HCT116 (cell line): ENCODE results near the gene CHMP4B. TPM values are rescaled to one million over a fixed set of nuclear protein-coding genes. Genes with fewer than 3 reads are reported as not detected.
A peak's percentile ranks its signal among the peaks of the same experiment; 100 is the strongest.

Source experiments
- ATAC-seq: fragments of 200-7000 bp; cut with Tn5 transposase; 2 replicates; pipeline ENCODE4 v1.9.1; 2020; ENCODE audit warnings: mild to moderate bottlenecking, moderate library complexity
- BruUV-seq: library from RNA; stranded (reverse); fragments of 400-500 nt; replicated peaks from 2 replicates; lab custom pipeline; 2021; lab: Mats Ljungman, UMichigan
- CTCF ChIA-PET: fragments of 300-600 bp; sonication (Branson Sonifier 250); formaldehyde crosslinking; loops from one replicate; lab custom pipeline; 2021; ENCODE audit warnings: antibody characterized with exemption; lab: Charles Lee
- POLR2A ChIA-PET: fragments of 300-600, 350-600 bp; sonication (Branson Sonifier 250); formaldehyde crosslinking; loops from one replicate; lab custom pipeline; 2021; ENCODE audit warnings: antibody characterized with exemption; lab: Charles Lee
- RAD21 ChIA-PET, 2 experiments: fragments of 300-600 bp; sonication (Branson Sonifier 250); formaldehyde crosslinking; loops; one replicate each; lab custom pipeline; 2023; ENCODE audit warnings: low total read pairs in 2 of 2; ENCODE audit not compliant: uncharacterized antibody in 2 of 2, unreplicated experiment in 2 of 2, low non-redundant PET in 1 of 2; lab: Charles Lee
- DNase-seq: peaks from one replicate; pipeline ENCODE4 v3.0.0-alpha.2; 2010; ENCODE audit warnings: low read depth, low spot score
- H2AFZ ChIP-seq: fragments of 200-600 bp; shearing (Covaris generic), sonication (generic); 2 replicates; pipeline ENCODE4 v1.6.1; 2017; ENCODE audit warnings: low read depth, mixed run types, mixed read lengths, antibody characterized with exemption, low read length; ENCODE audit not compliant: poor library complexity, severe bottlenecking
- H3K27ac ChIP-seq: 2 replicates; pipeline ENCODE4 v1.5.1; 2012; ENCODE audit warnings: low read depth, low read length
- H3K27me3 ChIP-seq: fragments of 200-600 bp; sonication (generic); 2 replicates; pipeline ENCODE4 v1.6.1; 2016; ENCODE audit warnings: mixed run types, low read length, mixed read lengths; ENCODE audit not compliant: insufficient read depth
- H3K36me3 ChIP-seq, 2 experiments: fragments of 200-500 bp in 1 of 2; fragments of 200-600 bp in 1 of 2; sonication (Bioruptor generic) in 1 of 2; sonication (generic) in 1 of 2; 2 replicates each; pipeline versions ENCODE4 v1.5.1 to v1.6.1; 2014 to 2016; ENCODE audit warnings: low read length in 2 of 2, inconsistent platforms in 1 of 2, mixed read lengths in 1 of 2, mixed run types in 1 of 2; ENCODE audit not compliant: insufficient read depth in 2 of 2, control insufficient read depth in 1 of 2
- H3K4me1 ChIP-seq, 2 experiments: fragments of 200-600 bp in 1 of 2; sonication (generic) in 1 of 2; 2 replicates each; pipeline versions ENCODE4 v1.5.1 to v1.6.1; 2012 to 2017; ENCODE audit warnings: low read length in 2 of 2, inconsistent platforms in 1 of 2, mild to moderate bottlenecking in 1 of 2, mixed read lengths in 1 of 2, mixed run types in 1 of 2, moderate library complexity in 1 of 2; ENCODE audit not compliant: insufficient read depth in 2 of 2, control insufficient read depth in 1 of 2
- H3K4me2 ChIP-seq: fragments of 200-600 bp; sonication (generic); 2 replicates; pipeline ENCODE4 v1.6.1; 2017; ENCODE audit warnings: mixed run types, low read length, mixed read lengths
- H3K4me3 ChIP-seq, 2 experiments: fragments of 200-600 bp in 1 of 2; sonication (generic) in 1 of 2; replicated peaks in 1 of 2; 2 replicates each; pipeline ENCODE4 v1.5.1; 2011 to 2016; ENCODE audit warnings: low read length in 2 of 2, control low read depth in 1 of 2, low read depth in 1 of 2, mild to moderate bottlenecking in 1 of 2, mixed read lengths in 1 of 2, mixed run types in 1 of 2
- H3K79me2 ChIP-seq: fragments of 200-600 bp; sonication (generic); 2 replicates; pipeline ENCODE4 v1.6.1; 2017; ENCODE audit warnings: mild to moderate bottlenecking, mixed run types, low read length, moderate library complexity, mixed read lengths; ENCODE audit not compliant: insufficient read depth
- H3K9ac ChIP-seq: fragments of 200-600 bp; sonication (generic); 2 replicates; pipeline ENCODE4 v1.6.1; 2016; ENCODE audit warnings: low read length, mixed read lengths
- H3K9me2 ChIP-seq: fragments of 200-600 bp; sonication (generic), shearing (Covaris generic); 2 replicates; pipeline ENCODE4 v1.6.1; 2017; ENCODE audit warnings: mixed run types, mild to moderate bottlenecking, moderate library complexity; ENCODE audit not compliant: insufficient read depth
- H3K9me3 ChIP-seq, 2 experiments: fragments of 200-500 bp in 1 of 2; fragments of 200-600 bp in 1 of 2; sonication (Bioruptor generic) in 1 of 2; sonication (generic) in 1 of 2; 2 replicates each; pipeline ENCODE4 v1.6.1; 2014 to 2017; ENCODE audit warnings: low read length in 2 of 2, mixed read lengths in 2 of 2, inconsistent platforms in 1 of 2, low read depth in 1 of 2, mild to moderate bottlenecking in 1 of 2, mixed run types in 1 of 2, moderate library complexity in 1 of 2; ENCODE audit not compliant: control insufficient read depth in 1 of 2, insufficient read depth in 1 of 2
- H4K20me1 ChIP-seq: fragments of 200-600 bp; sonication (generic), shearing (Covaris generic); 2 replicates; pipeline ENCODE4 v1.6.1; 2017; ENCODE audit warnings: mixed run types, mild to moderate bottlenecking, moderate library complexity; ENCODE audit not compliant: insufficient read depth
- CBX3 ChIP-seq: IDR thresholded peaks from 2 replicates; pipeline ENCODE4 v1.6.1; 2012; ENCODE audit warnings: low read depth
- EGR1 ChIP-seq: IDR thresholded peaks from 2 replicates; pipeline ENCODE4 v1.6.1; 2012; ENCODE audit warnings: low read depth
- ELF1 ChIP-seq: IDR thresholded peaks from 2 replicates; pipeline ENCODE4 v1.6.1; 2012; ENCODE audit warnings: low read depth, borderline replicate concordance
- EZH2phosphoT487 ChIP-seq: fragments of 200-600 bp; IDR thresholded peaks from 2 replicates; pipeline ENCODE4 v1.6.1; 2018; ENCODE audit warnings: antibody characterized with exemption, borderline replicate concordance
- FOSL1 ChIP-seq: IDR thresholded peaks from 2 replicates; pipeline ENCODE4 v1.6.1; 2012; ENCODE audit warnings: low read depth
- JUND ChIP-seq: IDR thresholded peaks from 2 replicates; pipeline ENCODE4 v1.6.1; 2012
- POLR2AphosphoS5 ChIP-seq: IDR thresholded peaks from 2 replicates; pipeline ENCODE4 v1.6.1; 2011; ENCODE audit warnings: mild to moderate bottlenecking, low read depth, low read length, moderate library complexity
- SIN3A ChIP-seq: IDR thresholded peaks from 2 replicates; pipeline ENCODE4 v1.6.1; 2012; ENCODE audit warnings: low read depth
- SRF ChIP-seq: IDR thresholded peaks from 2 replicates; pipeline ENCODE4 v1.6.1; 2012; ENCODE audit warnings: low read depth
- TCF7L2 ChIP-seq: IDR thresholded peaks from 2 replicates; pipeline ENCODE4 v1.7.0; 2011; ENCODE audit warnings: borderline replicate concordance, inconsistent platforms; ENCODE audit not compliant: insufficient read depth, insufficient read length; ENCODE audit errors: extremely low read depth
- ZFX ChIP-seq: fragments of 450-650 bp; IDR thresholded peaks from 2 replicates; pipeline ENCODE4 v1.6.1; 2017
- ZNF274 ChIP-seq: fragments of 200-500 bp; sonication (Bioruptor generic); IDR thresholded peaks from 2 replicates; pipeline ENCODE4 v1.6.1; 2014; ENCODE audit warnings: mild to moderate bottlenecking, low read depth, low read length, inconsistent platforms
- intact Hi-C: fragments of 100-400 bp; cut with micrococcal nuclease; formaldehyde crosslinking; loops from 2 replicates; pipeline ENCODE4 v1.10.0; 2022
- total RNA-seq: library from RNA; stranded (reverse); gene quantifications from one replicate; pipeline ENCODE4 v1.2.1, GENCODE V29; 2021; ENCODE audit not compliant: unreplicated experiment
- TF ChIP-seq, protein P1 (sequence below): IDR thresholded peaks from 2 replicates; pipeline ENCODE4 v1.6.1; 2012
- TF ChIP-seq, protein P2 (sequence below): IDR thresholded peaks from 2 replicates; pipeline ENCODE4 v1.6.1; 2011; ENCODE audit warnings: mild to moderate bottlenecking, low read length, moderate library complexity; ENCODE audit not compliant: insufficient replicate concordance; ENCODE audit errors: extremely low read depth
- TF ChIP-seq, protein P3 (sequence below): IDR thresholded peaks from 2 replicates; pipeline ENCODE4 v1.6.1; 2012
- TF ChIP-seq, protein P4 (sequence below), 3 experiments: fragments of 200-600 bp in 1 of 3; sonication (generic) in 1 of 3; IDR thresholded peaks in 2 of 3; conservative IDR thresholded peaks in 1 of 3; 2 replicates each; pipeline ENCODE4 v1.5.1; 2012 to 2017; ENCODE audit warnings: low read depth in 2 of 3, low read length in 2 of 3, antibody characterized with exemption in 1 of 3, borderline replicate concordance in 1 of 3, control low read depth in 1 of 3, mild to moderate bottlenecking in 1 of 3, mixed read lengths in 1 of 3, mixed run types in 1 of 3, moderate library complexity in 1 of 3; ENCODE audit not compliant: insufficient read depth in 1 of 3

Gene CHMP4B
- total RNA-seq, 1 experiment from 2014 or later, result 56.9 TPM

DNA sequence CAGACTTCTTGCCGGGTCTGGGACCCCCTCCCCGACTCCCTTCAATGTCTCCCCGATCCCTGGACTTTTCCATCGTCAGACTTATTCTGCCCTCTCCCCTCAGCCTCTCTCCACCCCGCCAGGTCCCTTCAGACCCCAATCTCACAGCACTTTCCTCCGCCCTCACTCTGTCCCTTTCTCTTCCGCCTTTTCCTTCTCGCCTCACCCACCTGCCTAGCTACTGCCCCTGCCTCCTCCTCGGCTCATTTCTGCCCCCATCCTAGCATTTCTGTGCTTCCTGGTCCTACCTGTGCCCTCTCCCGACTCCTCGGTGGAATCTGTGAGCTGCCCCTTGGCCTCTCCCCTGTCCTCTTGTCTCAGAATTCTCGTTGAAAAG, 616 bp downstream of the CHMP4B start:
- Histone ChIP-seq H3K27me3 (no peaks in the 10 kb centered on the region), H3K79me2 (peaks cover 54% of the 10 kb centered on the region), H3K9me2 (no peaks in the 10 kb centered on the region), H3K4me2 (peak overlapping the region; percentile 91), H2AFZ (no peak overlapping the region), H3K36me3 (peaks cover 0 to 4% of the 10 kb centered on the region in 2 experiments; a peak in 2 of 4 replicates), H3K4me3 (peak overlapping the region; percentile 87 to 98), H3K27ac (peak overlapping the region; percentile 82), H4K20me1 (no peaks in the 10 kb centered on the region), H3K4me1 (peaks cover 8 to 28% of the 10 kb centered on the region in 2 experiments), H3K9me3 (no peaks in the 10 kb centered on the region), H3K9ac (peak overlapping the region; percentile 92)
- CTCF ChIA-PET, result no interaction called here
- DNase-seq, result no peak
- ATAC-seq, result peak; percentile 1; the same call in 1 of the 2 replicates
- no peak for TF ChIP-seq CBX3
- TF ChIP-seq, protein P1, sequence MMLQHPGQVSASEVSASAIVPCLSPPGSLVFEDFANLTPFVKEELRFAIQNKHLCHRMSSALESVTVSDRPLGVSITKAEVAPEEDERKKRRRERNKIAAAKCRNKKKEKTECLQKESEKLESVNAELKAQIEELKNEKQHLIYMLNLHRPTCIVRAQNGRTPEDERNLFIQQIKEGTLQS, result no peak
- TF ChIP-seq FOSL1, result no peak
- TF ChIP-seq EGR1, result no peak
- TF ChIP-seq ELF1, result no peak
- no peak for TF ChIP-seq ZFX
- no peak for TF ChIP-seq EZH2phosphoT487
- no peak for TF ChIP-seq SIN3A
- no peak for TF ChIP-seq ZNF274
- no peak for TF ChIP-seq SRF
- no peak for TF ChIP-seq JUND
- no peak for TF ChIP-seq POLR2AphosphoS5
- TF ChIP-seq, protein P2, sequence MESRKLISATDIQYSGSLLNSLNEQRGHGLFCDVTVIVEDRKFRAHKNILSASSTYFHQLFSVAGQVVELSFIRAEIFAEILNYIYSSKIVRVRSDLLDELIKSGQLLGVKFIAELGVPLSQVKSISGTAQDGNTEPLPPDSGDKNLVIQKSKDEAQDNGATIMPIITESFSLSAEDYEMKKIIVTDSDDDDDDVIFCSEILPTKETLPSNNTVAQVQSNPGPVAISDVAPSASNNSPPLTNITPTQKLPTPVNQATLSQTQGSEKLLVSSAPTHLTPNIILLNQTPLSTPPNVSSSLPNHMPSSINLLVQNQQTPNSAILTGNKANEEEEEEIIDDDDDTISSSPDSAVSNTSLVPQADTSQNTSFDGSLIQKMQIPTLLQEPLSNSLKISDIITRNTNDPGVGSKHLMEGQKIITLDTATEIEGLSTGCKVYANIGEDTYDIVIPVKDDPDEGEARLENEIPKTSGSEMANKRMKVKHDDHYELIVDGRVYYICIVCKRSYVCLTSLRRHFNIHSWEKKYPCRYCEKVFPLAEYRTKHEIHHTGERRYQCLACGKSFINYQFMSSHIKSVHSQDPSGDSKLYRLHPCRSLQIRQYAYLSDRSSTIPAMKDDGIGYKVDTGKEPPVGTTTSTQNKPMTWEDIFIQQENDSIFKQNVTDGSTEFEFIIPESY, result no peak
- TF ChIP-seq, protein P3, sequence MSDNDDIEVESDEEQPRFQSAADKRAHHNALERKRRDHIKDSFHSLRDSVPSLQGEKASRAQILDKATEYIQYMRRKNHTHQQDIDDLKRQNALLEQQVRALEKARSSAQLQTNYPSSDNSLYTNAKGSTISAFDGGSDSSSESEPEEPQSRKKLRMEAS, result no peak
- no peak for TF ChIP-seq TCF7L2
- TF ChIP-seq, protein P4, sequence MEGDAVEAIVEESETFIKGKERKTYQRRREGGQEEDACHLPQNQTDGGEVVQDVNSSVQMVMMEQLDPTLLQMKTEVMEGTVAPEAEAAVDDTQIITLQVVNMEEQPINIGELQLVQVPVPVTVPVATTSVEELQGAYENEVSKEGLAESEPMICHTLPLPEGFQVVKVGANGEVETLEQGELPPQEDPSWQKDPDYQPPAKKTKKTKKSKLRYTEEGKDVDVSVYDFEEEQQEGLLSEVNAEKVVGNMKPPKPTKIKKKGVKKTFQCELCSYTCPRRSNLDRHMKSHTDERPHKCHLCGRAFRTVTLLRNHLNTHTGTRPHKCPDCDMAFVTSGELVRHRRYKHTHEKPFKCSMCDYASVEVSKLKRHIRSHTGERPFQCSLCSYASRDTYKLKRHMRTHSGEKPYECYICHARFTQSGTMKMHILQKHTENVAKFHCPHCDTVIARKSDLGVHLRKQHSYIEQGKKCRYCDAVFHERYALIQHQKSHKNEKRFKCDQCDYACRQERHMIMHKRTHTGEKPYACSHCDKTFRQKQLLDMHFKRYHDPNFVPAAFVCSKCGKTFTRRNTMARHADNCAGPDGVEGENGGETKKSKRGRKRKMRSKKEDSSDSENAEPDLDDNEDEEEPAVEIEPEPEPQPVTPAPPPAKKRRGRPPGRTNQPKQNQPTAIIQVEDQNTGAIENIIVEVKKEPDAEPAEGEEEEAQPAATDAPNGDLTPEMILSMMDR (IDR thresholded peaks at IDR 0.05 in 2 of 3, conservative IDR thresholded peaks at IDR 0.05 in 1 of 3; ENCODE audit: borderline replicate concordance in 1 of 3, insufficient read depth in 1 of 3, low read depth in 2 of 3, low read length in 2 of 3), result no peak
- intact Hi-C loops, result no loop called here
- RAD21 ChIA-PET, result no interaction called here
- POLR2A ChIA-PET, result interaction anchor here (0.6 to 1.2 kb wide), 2 partner anchors 301 to 1854 kb away, joined by 3 to 6 read pairs; partner anchors contain the start of gene EIF2S2
- BruUV-seq, result no TSS peak
